DND-41 (cell line): Measurements from ENCODE around the gene TPM1.

Experiments used
- ATAC-seq: fragments of 200-7000 bp; cut with Tn5 transposase; 3 replicates; pipeline ENCODE4 v1.9.1; 2021; ENCODE audit warnings: low read depth; ENCODE audit not compliant: insufficient read depth
- DNase-seq: peaks from one replicate; pipeline ENCODE4 v3.0.0-alpha.2; 2020
- H2AFZ ChIP-seq: 2 replicates; pipeline ENCODE4 v1.6.0; 2012; ENCODE audit warnings: low read depth, low read length
- H3K27ac ChIP-seq: 2 replicates; pipeline ENCODE4 v1.5.1; 2012; ENCODE audit warnings: low read length, inconsistent platforms
- H3K27me3 ChIP-seq: fragments of 200-600 bp; sonication (generic); 2 replicates; pipeline ENCODE4 v1.6.0; 2012; ENCODE audit warnings: low read length, mild to moderate bottlenecking, inconsistent platforms; ENCODE audit not compliant: insufficient read depth, poor library complexity
- H3K36me3 ChIP-seq: 2 replicates; pipeline ENCODE4 v1.5.1; 2012; ENCODE audit warnings: low read length, inconsistent platforms; ENCODE audit not compliant: insufficient read depth
- H3K4me1 ChIP-seq: 2 replicates; pipeline ENCODE4 v1.5.1; 2012; ENCODE audit warnings: mild to moderate bottlenecking, low read length; ENCODE audit not compliant: insufficient read depth
- H3K4me2 ChIP-seq: 2 replicates; pipeline ENCODE4 v1.6.0; 2012; ENCODE audit warnings: mild to moderate bottlenecking, moderate library complexity, low read length, inconsistent platforms; ENCODE audit not compliant: insufficient read depth
- H3K4me3 ChIP-seq, 2 experiments: fragments of 200-600 bp in 1 of 2; shearing (Covaris generic) in 1 of 2; 2 replicates each; pipeline ENCODE4 v1.5.1; 2012 to 2016; ENCODE audit warnings: inconsistent platforms in 2 of 2, low read length in 2 of 2, mild to moderate bottlenecking in 2 of 2, low read depth in 1 of 2, moderate library complexity in 1 of 2
- H3K79me2 ChIP-seq: 2 replicates; pipeline ENCODE4 v1.6.0; 2012; ENCODE audit warnings: low read length, inconsistent platforms; ENCODE audit not compliant: insufficient read depth
- H3K9ac ChIP-seq: 2 replicates; pipeline ENCODE4 v1.6.0; 2012; ENCODE audit warnings: low read depth, mild to moderate bottlenecking, inconsistent platforms, low read length, moderate library complexity
- H3K9me3 ChIP-seq: 2 replicates; pipeline ENCODE4 v1.5.1; 2012; ENCODE audit warnings: low read length, moderate library complexity, mild to moderate bottlenecking, inconsistent platforms; ENCODE audit not compliant: insufficient read depth, severe bottlenecking
- H4K20me1 ChIP-seq: 2 replicates; pipeline ENCODE4 v1.6.0; 2012; ENCODE audit warnings: low read length; ENCODE audit not compliant: insufficient read depth
- CTCF ChIP-seq: IDR thresholded peaks from 2 replicates; pipeline ENCODE4 v1.5.1; 2012; ENCODE audit warnings: borderline replicate concordance, low read length, moderate library complexity, mild to moderate bottlenecking; ENCODE audit not compliant: poor library complexity, severe bottlenecking; ENCODE audit errors: extremely low read depth
- EZH2 ChIP-seq: IDR thresholded peaks from 3 replicates; pipeline ENCODE4 v1.6.1; 2012; ENCODE audit warnings: borderline replicate concordance, low read depth, mild to moderate bottlenecking, moderate library complexity, low read length, inconsistent platforms; ENCODE audit not compliant: severe bottlenecking

TPM1 gene

GRCh38 chr15:63014578-63014977 is 28.0 kb upstream of the TPM1 start:
- no peak for TF ChIP-seq EZH2
- TF ChIP-seq CTCF, result no peak
- no peak overlapping the region for H3K4me3 ChIP-seq
- H3K9ac ChIP-seq, result no peak overlapping the region
- H2AFZ ChIP-seq, result no peak overlapping the region
- peaks cover 2% of the 10 kb centered on the region for H3K27me3 ChIP-seq
- no peak overlapping the region for H3K4me2 ChIP-seq
- no peaks in the 10 kb centered on the region for H3K4me1 ChIP-seq
- H3K9me3 ChIP-seq, result no peaks in the 10 kb centered on the region
- H3K27ac ChIP-seq, result no peak overlapping the region
- DNase-seq (no peak), ATAC-seq (no peak)
- no peaks in the 10 kb centered on the region for H3K36me3 ChIP-seq
- no peaks in the 10 kb centered on the region for H3K79me2 ChIP-seq
- no peaks in the 10 kb centered on the region for H4K20me1 ChIP-seq

GRCh38 chr15:63015618-63016017 is 26.9 kb upstream of the TPM1 start:
- Histone ChIP-seq H3K4me2 (no peak overlapping the region), H3K4me3 (no peak overlapping the region), H3K79me2 (no peaks in the 10 kb centered on the region), H4K20me1 (no peaks in the 10 kb centered on the region), H3K4me1 (no peaks in the 10 kb centered on the region), H3K27me3 (peaks cover 2% of the 10 kb centered on the region), H3K9ac (no peak overlapping the region), H3K27ac (no peak overlapping the region), H3K9me3 (no peaks in the 10 kb centered on the region), H2AFZ (no peak overlapping the region), H3K36me3 (no peaks in the 10 kb centered on the region)
- TF ChIP-seq EZH2 (no peak), CTCF (no peak)
- ATAC-seq, result no peak
- no peak for DNase-seq

GRCh38 chr15:63016234-63016633 is 26.3 kb upstream of the TPM1 start:
- H2AFZ ChIP-seq, result no peak overlapping the region
- H3K27ac ChIP-seq, result no peak overlapping the region
- TF ChIP-seq EZH2 (no peak), CTCF (no peak)

GRCh38 chr15:63018639-63019038 is 23.9 kb upstream of the TPM1 start:
- ATAC-seq (no peak), DNase-seq (no peak)
- TF ChIP-seq EZH2 (no peak), CTCF (no peak)
- no peaks in the 10 kb centered on the region for H4K20me1 ChIP-seq
- no peaks in the 10 kb centered on the region for H3K36me3 ChIP-seq
- H3K27me3 ChIP-seq, result no peaks in the 10 kb centered on the region
- no peak overlapping the region for H3K4me2 ChIP-seq
- no peak overlapping the region for H3K27ac ChIP-seq
- H3K9me3 ChIP-seq, result no peaks in the 10 kb centered on the region
- H3K79me2 ChIP-seq, result no peaks in the 10 kb centered on the region
- no peak overlapping the region for H3K9ac ChIP-seq
- H3K4me3 ChIP-seq, result no peak overlapping the region
- H3K4me1 ChIP-seq, result no peaks in the 10 kb centered on the region
- H2AFZ ChIP-seq, result no peak overlapping the region

More at GRCh38 chr15:63016234-63016633, 26.3 kb upstream of the TPM1 start:
- DNase-seq (no peak), ATAC-seq (no peak)
- Histone ChIP-seq H3K4me2 (no peak overlapping the region), H3K27me3 (peaks cover 2% of the 10 kb centered on the region), H3K9me3 (no peaks in the 10 kb centered on the region), H3K36me3 (no peaks in the 10 kb centered on the region), H4K20me1 (no peaks in the 10 kb centered on the region), H3K4me3 (no peak overlapping the region), H3K4me1 (no peaks in the 10 kb centered on the region), H3K79me2 (no peaks in the 10 kb centered on the region), H3K9ac (no peak overlapping the region)
